ENCODE results near the gene ZNF710.

ZNF710 gene

DNA sequence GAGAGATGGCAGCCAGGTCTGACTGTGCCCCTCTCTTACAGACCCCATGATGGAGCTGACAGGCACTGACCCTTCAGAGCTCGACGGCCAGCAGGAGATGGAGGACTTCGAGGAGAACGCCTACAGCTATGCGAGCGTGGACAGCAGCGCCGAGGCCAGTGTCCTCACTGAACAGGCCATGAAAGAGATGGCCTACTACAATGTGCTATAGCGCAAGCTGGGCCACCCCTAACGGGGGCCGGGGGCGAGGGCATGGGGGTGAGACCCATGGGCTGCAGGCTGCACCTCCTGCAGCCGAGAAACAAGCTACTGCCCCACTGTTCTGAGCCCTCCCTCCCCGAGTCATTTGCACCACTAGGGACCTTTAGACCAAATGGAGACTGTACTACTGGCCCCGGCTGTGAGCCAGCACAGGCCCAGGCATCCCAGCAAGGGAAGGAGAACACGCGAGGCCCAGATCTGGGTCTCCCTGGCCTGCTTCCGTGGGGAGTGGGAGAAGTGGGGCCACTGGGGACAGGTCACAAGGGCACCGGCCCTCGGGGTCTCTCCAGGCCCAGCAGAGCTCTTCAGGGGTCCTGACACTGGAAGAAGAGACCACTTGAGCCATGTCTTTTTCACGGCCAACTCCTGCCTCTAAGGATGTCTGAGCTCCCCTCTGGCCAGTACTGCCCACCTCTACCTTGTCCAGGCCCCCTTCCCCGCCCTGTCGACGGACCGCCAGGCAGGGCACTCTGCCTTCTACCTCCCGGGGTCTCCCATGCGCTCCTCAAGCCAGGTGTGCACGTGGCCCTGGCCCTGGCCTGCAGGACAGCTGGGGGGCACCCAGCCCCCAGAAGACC is 78.7 kb downstream of the ZNF710 start:
- H3K79me2 ChIP-seq: no peaks in the 10 kb centered on the region
- H3K9ac ChIP-seq: no peak overlapping the region
- no peak overlapping the region for H3K27ac ChIP-seq
- TF ChIP-seq, protein P1, sequence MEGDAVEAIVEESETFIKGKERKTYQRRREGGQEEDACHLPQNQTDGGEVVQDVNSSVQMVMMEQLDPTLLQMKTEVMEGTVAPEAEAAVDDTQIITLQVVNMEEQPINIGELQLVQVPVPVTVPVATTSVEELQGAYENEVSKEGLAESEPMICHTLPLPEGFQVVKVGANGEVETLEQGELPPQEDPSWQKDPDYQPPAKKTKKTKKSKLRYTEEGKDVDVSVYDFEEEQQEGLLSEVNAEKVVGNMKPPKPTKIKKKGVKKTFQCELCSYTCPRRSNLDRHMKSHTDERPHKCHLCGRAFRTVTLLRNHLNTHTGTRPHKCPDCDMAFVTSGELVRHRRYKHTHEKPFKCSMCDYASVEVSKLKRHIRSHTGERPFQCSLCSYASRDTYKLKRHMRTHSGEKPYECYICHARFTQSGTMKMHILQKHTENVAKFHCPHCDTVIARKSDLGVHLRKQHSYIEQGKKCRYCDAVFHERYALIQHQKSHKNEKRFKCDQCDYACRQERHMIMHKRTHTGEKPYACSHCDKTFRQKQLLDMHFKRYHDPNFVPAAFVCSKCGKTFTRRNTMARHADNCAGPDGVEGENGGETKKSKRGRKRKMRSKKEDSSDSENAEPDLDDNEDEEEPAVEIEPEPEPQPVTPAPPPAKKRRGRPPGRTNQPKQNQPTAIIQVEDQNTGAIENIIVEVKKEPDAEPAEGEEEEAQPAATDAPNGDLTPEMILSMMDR (IDR thresholded peaks at IDR 0.05): no peak
- H3K27me3 ChIP-seq (ENCODE audit: control insufficient read depth, insufficient read depth, low read length): no peaks in the 10 kb centered on the region
- no peaks in the 10 kb centered on the region for H3K9me3 ChIP-seq (ENCODE audit: control insufficient read depth, low read length)
- H3K4me2 ChIP-seq (ENCODE audit: low read length): no peak overlapping the region
- H3K36me3 ChIP-seq (ENCODE audit: control insufficient read depth, insufficient read depth, low read length): no peaks in the 10 kb centered on the region
- no peak overlapping the region for H2AFZ ChIP-seq
- H3K4me1 ChIP-seq: no peaks in the 10 kb centered on the region
- no peak overlapping the region for H3K4me3 ChIP-seq (ENCODE audit: low read depth, low read length)

- H3K4me1 ChIP-seq: no peaks in the 10 kb centered on the region
- no peak overlapping the region for H3K27ac ChIP-seq
- no peak overlapping the region for H2AFZ ChIP-seq
- H3K9ac ChIP-seq: no peak overlapping the region
- no peak overlapping the region for H3K4me3 ChIP-seq (ENCODE audit: low read depth, low read length)
- no peaks in the 10 kb centered on the region for H3K27me3 ChIP-seq (ENCODE audit: control insufficient read depth, insufficient read depth, low read length)
- TF ChIP-seq, protein P1 (IDR thresholded peaks at IDR 0.05): no peak
- no peaks in the 10 kb centered on the region for H3K9me3 ChIP-seq (ENCODE audit: control insufficient read depth, low read length)
- no peaks in the 10 kb centered on the region for H3K36me3 ChIP-seq (ENCODE audit: control insufficient read depth, insufficient read depth, low read length)
- no peak overlapping the region for H3K4me2 ChIP-seq (ENCODE audit: low read length)
- H3K79me2 ChIP-seq: no peaks in the 10 kb centered on the region
Observed at GRCh38 chr15:90080458-90080755, 79.3 kb downstream of the ZNF710 start.

DNA sequence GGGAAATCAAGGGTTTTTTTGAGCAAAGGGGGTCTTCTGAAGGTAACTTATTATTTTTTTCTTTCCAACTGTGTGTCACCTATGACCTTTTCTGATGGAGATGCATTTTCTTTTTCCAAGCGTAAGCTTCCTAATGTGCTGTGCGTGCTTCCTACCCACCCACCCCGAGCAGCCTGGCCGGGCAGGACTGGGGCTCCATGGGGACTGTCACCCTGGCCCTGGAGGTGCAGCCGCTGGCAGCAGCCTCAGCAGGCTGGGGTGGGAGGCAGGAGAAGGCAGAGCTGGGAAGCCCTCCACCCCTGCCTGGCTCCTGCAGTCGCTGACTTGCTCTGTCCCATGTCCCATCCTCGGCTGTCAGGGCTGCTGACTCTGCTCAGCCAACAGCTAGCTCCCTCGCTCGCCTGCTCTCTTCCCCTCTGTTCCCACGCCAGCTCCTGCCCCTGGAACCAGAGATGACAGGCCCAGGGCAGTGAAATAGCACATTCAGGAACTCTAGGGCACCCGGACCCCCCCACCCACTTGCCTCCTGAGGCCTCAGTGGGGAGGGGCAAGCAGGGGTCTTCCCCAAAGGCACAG is 79.8 kb downstream of the ZNF710 start:
- Histone ChIP-seq H3K4me2 (ENCODE audit: low read length) (no peak overlapping the region), H3K4me3 (ENCODE audit: low read depth, low read length) (no peak overlapping the region), H3K9me3 (ENCODE audit: control insufficient read depth, low read length) (no peaks in the 10 kb centered on the region), H3K4me1 (no peaks in the 10 kb centered on the region), H3K79me2 (no peaks in the 10 kb centered on the region), H3K27ac (no peak overlapping the region), H3K36me3 (ENCODE audit: control insufficient read depth, insufficient read depth, low read length) (no peaks in the 10 kb centered on the region), H2AFZ (no peak overlapping the region), H3K9ac (no peak overlapping the region), H3K27me3 (ENCODE audit: control insufficient read depth, insufficient read depth, low read length) (no peaks in the 10 kb centered on the region)
- TF ChIP-seq, protein P1 (IDR thresholded peaks at IDR 0.05): no peak

DNA sequence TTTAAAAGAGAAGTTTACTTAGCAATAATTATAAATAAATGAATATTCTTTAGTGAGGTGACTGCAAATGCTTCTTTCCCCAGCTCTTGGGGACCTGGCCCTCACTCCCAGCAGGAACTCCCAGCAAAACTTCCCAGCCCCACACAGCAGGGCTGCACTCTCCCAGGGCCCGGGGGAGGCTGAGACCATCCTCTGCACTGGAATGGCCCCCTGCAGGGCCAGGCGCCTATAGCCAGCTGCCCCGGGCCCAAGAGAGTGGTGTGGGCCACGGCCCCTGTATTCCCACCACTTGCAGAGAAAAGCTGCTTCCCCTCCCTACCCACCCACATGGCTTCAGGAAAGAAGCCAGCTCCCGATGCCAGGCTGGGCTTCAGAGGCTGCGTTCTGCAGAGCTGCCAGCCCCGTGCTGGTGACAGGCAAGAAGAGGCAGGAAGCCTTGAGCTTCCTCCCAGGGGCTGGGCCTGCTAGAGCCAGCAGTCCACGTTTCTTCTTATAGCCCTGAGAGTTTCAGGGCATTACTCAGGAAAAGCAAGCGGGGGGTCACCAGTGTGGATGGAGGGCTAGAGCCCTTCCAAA is 81.1 kb downstream of the ZNF710 start:
- no peaks in the 10 kb centered on the region for H3K27me3 ChIP-seq (ENCODE audit: control insufficient read depth, insufficient read depth, low read length)
- H3K4me3 ChIP-seq (ENCODE audit: low read depth, low read length): no peak overlapping the region
- H3K27ac ChIP-seq: no peak overlapping the region
- no peaks in the 10 kb centered on the region for H3K9me3 ChIP-seq (ENCODE audit: control insufficient read depth, low read length)
- no peak overlapping the region for H3K4me2 ChIP-seq (ENCODE audit: low read length)
- H3K79me2 ChIP-seq: no peaks in the 10 kb centered on the region
- no peak overlapping the region for H3K9ac ChIP-seq
- no peaks in the 10 kb centered on the region for H3K36me3 ChIP-seq (ENCODE audit: control insufficient read depth, insufficient read depth, low read length)
- H2AFZ ChIP-seq: no peak overlapping the region
- no peaks in the 10 kb centered on the region for H3K4me1 ChIP-seq
- TF ChIP-seq, protein P1 (IDR thresholded peaks at IDR 0.05): no peak
